Activated T-cell treated with anti-CD3 and anti-CD28 coated beads for 4 hours (primary cell): ENCODE results near the gene DUXB.

Experiments
- DNase-seq: peaks from one replicate; pipeline ENCODE4 v3.0.0-alpha.2; 2020

DUXB gene

GRCh38 chr16:75658175-75658574, 43.1 kb downstream of the DUXB start:
- DNase-seq: no peak

GRCh38 chr16:75653922-75654321, 47.3 kb downstream of the DUXB start:
- no peak for DNase-seq

GRCh38 chr16:75648265-75649076, 52.8 kb downstream of the DUXB start:
- peak; percentile 84 for DNase-seq

- DNase-seq: peak; percentile 92
These were observed 53.6 kb downstream of the DUXB start, which contains the start of the genes KARS1 and TERF2IP for GRCh38 chr16:75647492-75648264. TSS of gene KARS1 (minus strand) at chr16:75647665. CDS start at chr16:75647639, 26 bp downstream. TSS of gene TERF2IP (plus strand) at chr16:75647773. CDS start at chr16:75647883, 110 bp downstream.

GRCh38 chr16:75647112-75647491, 54.2 kb downstream of the DUXB start:
- DNase-seq: peak; percentile 18

- DNase-seq: no peak
These were observed 56.8 kb downstream of the DUXB start for GRCh38 chr16:75644240-75645012.
